HG03457 (cell line): ENCODE measurements around the gene DIAPH2.
A peak's percentile ranks its signal among the peaks of the same experiment; 100 is the strongest.

Experiments
- ATAC-seq: cut with Tn5 transposase; IDR thresholded peaks from one replicate; pipeline ENCODE4 v1.9.1; 2021; ENCODE audit warnings: moderate number of reproducible peaks; ENCODE audit not compliant: unreplicated experiment

The DIAPH2 gene

DNA sequence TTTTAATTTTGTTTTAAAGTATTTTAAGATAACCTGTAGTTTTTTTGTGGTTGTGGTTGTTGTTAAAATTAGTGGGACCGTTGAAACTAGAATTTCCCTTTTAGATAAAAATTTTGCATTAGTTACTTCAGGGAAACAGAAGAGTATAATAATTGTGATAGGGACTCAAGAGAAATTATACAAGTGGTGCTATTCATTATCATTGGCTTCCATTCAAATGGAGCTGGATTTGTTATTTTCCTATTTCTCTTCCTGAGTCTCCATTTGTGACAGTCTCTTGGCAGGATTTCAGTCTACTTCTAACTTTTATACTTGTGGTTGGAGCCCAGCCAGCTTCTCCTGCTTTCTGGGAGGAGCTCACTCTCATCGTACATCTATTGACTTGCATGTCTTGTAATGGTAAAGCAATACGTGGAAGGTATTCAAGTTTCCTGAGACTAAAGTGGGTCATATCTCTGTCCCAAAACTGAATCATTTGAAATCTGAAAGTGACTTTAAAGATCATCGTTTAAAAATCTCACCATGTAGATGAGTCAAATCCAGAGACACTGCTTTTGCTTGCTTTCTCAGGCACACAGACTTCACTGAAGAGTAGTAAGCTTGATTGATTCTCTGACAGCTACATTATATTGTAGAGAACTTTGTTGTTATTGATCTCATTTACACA is 354.9 kb downstream of the DIAPH2 start:
- ATAC-seq = peak; percentile 92

DNA sequence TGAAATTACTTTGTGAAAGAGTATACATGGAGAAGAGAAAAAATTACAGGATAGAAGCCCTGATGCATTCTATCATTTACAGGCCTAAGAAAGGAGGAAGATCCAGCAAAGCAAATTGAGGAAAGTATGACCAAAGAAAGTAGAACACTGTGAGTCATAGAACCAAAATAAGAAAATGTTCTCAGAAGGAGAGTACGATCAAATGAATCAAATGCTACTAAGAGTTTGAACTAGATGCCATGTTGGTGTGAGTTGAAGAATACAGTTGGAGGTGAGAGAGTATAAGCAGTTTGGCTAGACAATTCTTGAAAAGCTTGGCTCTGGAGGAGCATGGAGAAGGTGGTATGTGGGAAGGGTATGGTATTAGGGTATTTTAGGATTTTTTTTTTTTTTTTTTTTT is 360.8 kb downstream of the DIAPH2 start:
- no peak for ATAC-seq

DNA sequence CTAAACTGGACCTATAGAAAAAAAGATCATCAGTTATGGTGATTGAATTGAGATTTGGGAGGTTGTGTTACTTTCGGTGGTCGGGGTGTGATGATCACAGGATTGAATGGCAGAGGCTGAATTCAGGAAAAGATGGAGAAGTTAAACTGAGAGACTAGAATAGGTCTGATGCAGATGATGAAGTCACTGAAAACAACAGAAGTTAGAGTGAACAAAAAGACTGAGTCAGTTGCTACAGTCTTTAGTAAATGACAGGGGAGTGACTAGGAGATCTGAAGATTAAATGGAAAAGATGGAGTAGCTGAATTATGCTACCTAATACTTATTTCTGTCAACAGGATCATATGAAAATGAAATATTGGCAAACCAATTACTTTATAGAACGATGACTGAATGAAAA is 362.2 kb downstream of the DIAPH2 start:
- no peak for ATAC-seq

GRCh38 chrX:97050392-97050791 is 365.8 kb downstream of the DIAPH2 start:
- no peak for ATAC-seq

GRCh38 chrX:97057349-97057909 is 372.8 kb downstream of the DIAPH2 start:
- no peak for ATAC-seq

GRCh38 chrX:97060020-97060419 is 375.4 kb downstream of the DIAPH2 start:
- ATAC-seq = no peak

GRCh38 chrX:97065066-97065465 is 380.4 kb downstream of the DIAPH2 start:
- no peak for ATAC-seq

GRCh38 chrX:97065973-97066372 is 381.3 kb downstream of the DIAPH2 start:
- no peak for ATAC-seq

DNA sequence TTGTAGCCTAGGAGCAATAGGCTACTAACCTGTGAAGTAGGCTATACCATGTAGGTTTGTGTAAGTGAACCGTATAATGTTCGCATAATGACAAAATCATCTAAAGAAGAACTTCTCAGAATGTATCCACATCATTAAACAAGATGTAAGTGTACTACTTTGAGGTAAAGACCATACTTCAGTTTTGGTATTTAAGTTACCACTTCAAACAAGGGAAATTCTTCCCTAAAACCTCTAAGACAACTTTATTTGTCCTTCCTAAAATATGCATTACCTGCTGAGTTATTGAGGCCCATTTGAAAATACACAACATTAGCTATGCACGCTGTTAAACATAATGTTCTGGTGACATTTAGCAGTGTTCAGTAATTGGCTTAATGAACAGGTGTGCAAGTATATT is 381.7 kb downstream of the DIAPH2 start:
- ATAC-seq = no peak

GRCh38 chrX:97070346-97070745 is 385.7 kb downstream of the DIAPH2 start:
- no peak for ATAC-seq

DNA sequence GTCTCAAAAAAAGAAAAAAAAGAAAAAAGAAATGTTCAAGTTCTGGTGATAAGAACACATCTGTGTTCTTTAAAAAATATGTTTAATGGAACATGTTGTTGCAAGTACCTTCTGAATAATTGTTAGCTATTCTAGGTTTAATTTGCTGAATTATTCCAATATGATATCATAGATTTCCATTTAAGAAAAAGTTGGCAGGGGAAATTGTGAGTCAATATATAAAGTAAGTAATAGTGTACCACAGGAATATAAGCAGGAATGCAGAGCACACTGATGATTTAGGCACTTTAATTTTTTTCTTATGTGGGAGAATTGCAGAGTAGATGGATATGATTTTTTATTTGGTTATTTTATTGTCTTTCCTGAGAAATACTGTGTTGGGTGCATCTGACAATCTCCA is 389.8 kb downstream of the DIAPH2 start:
- no peak for ATAC-seq

- ATAC-seq = no peak
Measured at GRCh38 chrX:97089116-97089515, 404.5 kb downstream of the DIAPH2 start.

- no peak for ATAC-seq
Measured at GRCh38 chrX:97096385-97096784, 411.7 kb downstream of the DIAPH2 start.

- ATAC-seq = no peak
Measured at GRCh38 chrX:97102938-97103337, 418.3 kb downstream of the DIAPH2 start.

- ATAC-seq = no peak
Measured at GRCh38 chrX:97109730-97110129, 425.1 kb downstream of the DIAPH2 start.

DNA sequence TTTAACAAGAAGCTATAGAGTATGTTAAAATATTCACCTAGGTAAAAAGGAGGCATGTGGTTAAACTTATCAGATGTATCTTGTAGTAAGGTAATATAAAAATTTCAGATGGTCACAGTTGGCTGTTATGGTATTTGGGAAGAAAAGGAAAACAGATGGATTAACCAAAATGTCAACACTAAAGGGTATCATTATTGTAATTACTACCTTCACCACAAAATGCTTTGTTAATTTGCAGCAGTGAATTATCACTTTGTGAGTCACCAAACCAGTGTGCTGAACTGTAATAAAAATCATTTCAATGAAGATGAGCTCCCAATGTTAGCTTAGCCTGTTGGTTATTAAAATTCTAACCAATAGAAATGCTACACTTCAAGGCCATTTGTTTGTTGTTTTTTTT is 432.9 kb downstream of the DIAPH2 start:
- no peak for ATAC-seq

GRCh38 chrX:97119474-97120109 is 434.9 kb downstream of the DIAPH2 start:
- no peak for ATAC-seq

DNA sequence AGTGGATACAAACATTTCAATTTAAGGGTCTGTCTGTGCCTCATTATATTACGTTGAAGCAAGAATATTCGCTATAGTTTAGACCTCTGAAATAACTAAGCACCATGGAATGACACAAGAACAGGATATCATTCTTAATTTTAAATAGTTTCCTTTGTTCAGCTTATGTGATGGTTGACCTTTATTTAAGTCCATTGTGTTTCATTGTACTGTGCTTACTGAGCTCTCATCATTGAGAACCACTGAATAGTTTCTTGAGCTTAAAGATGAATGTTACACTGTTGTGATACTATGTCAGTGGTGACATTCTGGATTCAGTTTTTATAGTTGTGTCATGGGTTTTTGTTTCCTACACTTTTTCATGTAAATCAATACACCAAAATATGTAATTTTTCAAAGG is 438.4 kb downstream of the DIAPH2 start:
- ATAC-seq = no peak

- no peak for ATAC-seq
Measured at GRCh38 chrX:97126020-97126419, 441.4 kb downstream of the DIAPH2 start.

- no peak for ATAC-seq
Measured at GRCh38 chrX:97132664-97133415, 448.2 kb downstream of the DIAPH2 start.

- no peak for ATAC-seq
Measured at GRCh38 chrX:97145934-97146333, 461.3 kb downstream of the DIAPH2 start.

- no peak for ATAC-seq
Measured at GRCh38 chrX:97155816-97156215, 471.2 kb downstream of the DIAPH2 start.
